Sigmoid colon (tissue), 7 donors: Measurements from ENCODE around the gene BDKRB2. TPM values are rescaled to one million over a fixed set of nuclear protein-coding genes. Genes with fewer than 3 reads are reported as not detected.

ENCODE experiments used
- DNase-seq: peaks from one replicate; pipeline ENCODE4 v3.0.0-alpha.2; 2019
- H3K27ac ChIP-seq, 4 donors: fragments of 200-600 bp; sonication (generic); one replicate each; pipeline ENCODE4 v1.5.1; 2016 to 2019; ENCODE audit warnings: mild to moderate bottlenecking in 1 of 4
- H3K27me3 ChIP-seq, 3 donors: fragments of 200-600 bp; sonication (generic); one replicate each; pipeline ENCODE4 v1.5.1; 2019; ENCODE audit warnings: mild to moderate bottlenecking in 1 of 3
- H3K36me3 ChIP-seq, 4 donors: fragments of 200-600 bp; sonication (generic); one replicate each; pipeline ENCODE4 v1.5.1; 2016 to 2019
- H3K4me1 ChIP-seq, 4 donors: fragments of 200-600 bp; sonication (generic); one replicate each; pipeline ENCODE4 v1.5.1; 2017 to 2019
- H3K4me3 ChIP-seq, 4 donors: fragments of 200-600 bp; sonication (generic); one replicate each; pipeline ENCODE4 v1.5.1; 2017 to 2019; ENCODE audit warnings: mild to moderate bottlenecking in 2 of 4, moderate library complexity in 1 of 4
- H3K9me3 ChIP-seq, 4 donors: fragments of 200-600 bp in 3 of 4; sonication (generic) in 3 of 4; one replicate each; pipeline versions ENCODE4 v1.5.1 to v1.6.1; 2013 to 2019
- CTCF ChIP-seq, 4 experiments: fragments of 450-650 bp in 3 of 4; fragments of 200-600 bp in 1 of 4; IDR thresholded peaks; one replicate each; pipeline ENCODE4 v1.5.1; 2016 to 2019; ENCODE audit warnings: antibody characterized with exemption in 4 of 4, mild to moderate bottlenecking in 3 of 4, moderate library complexity in 2 of 4
- EP300 ChIP-seq, 4 donors: sonication (generic); formaldehyde crosslinking; IDR thresholded peaks; one replicate each; pipeline ENCODE4 v1.6.1; 2017; ENCODE audit warnings: antibody characterized with exemption in 4 of 4
- POLR2A ChIP-seq, 2 donors: fragments of 450-650 bp; IDR thresholded peaks; one replicate each; pipeline ENCODE4 v1.6.1; 2016; ENCODE audit warnings: antibody characterized with exemption in 2 of 2, mild to moderate bottlenecking in 2 of 2, moderate library complexity in 2 of 2
- POLR2AphosphoS5 ChIP-seq, 4 donors: sonication (generic); formaldehyde crosslinking; IDR thresholded peaks; one replicate each; pipeline ENCODE4 v1.6.1; 2017; ENCODE audit warnings: antibody characterized with exemption in 4 of 4
- WGBS, 2 donors: extraction: QIAGEN DNeasy Blood & Tissue Kit; methylation state at CpG; one replicate each; pipeline ENCODE4 v1.1.7; 2013; 5-methylcytosine and 5-hydroxymethylcytosine counted together
- intact Hi-C: fragments of 100-400 bp; cut with DNase I; formaldehyde crosslinking; loops from one replicate; pipeline ENCODE4 v1.15.1; 2023
- polyA plus RNA-seq, 3 donors: library from polyadenylated mRNA; stranded (reverse); fragments of 200-250 nt; gene quantifications; one replicate each; pipeline ENCODE4 v1.2.3, GENCODE V29; 2013
- total RNA-seq, 4 donors: library from RNA; depleted of rRNA; stranded (reverse); fragments of >200 nt; gene quantifications; one replicate each; pipeline ENCODE4 v1.1.0, GENCODE V29; 2016
- donor health status: healthy with polysubstance abuse.
- donor health status: Bipolar disorder and iron deficiency.
- donor health status: healthy.

Gene BDKRB2
- total and polyA plus RNA-seq, 7 donors, result 1.8 to 10.8 (median 4.5) TPM

DNA sequence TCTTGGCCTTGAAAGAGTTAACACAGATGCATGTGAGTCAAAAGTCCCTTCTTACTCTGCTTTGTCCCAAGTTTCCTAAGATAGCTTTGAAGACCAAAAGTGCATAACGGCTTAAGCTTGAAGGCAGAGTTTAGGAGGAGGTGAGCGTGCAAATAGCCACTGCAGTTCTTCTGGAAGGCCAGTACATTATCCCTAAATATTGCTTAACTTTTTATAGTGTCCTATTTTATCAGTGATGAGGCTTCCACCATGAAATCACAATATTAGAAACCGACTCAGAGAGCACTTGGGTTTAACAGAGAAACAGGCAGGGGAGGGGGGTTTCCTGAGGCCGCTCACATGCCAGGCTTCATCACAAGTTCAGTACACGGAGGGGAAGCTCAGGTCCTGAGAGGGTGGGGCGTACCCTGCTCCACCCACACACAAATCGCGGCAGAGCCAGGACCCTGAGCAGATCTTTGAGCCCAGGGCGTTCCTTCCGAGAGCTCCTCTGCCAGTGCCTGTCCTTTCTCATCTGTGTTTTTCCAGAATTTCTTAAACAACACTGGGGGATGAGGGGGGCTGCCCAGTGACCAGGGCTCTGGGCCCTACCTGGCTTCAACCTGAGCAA is 26.8 kb upstream of the BDKRB2 start:
- Histone ChIP-seq H3K27me3 (no peaks in the 10 kb centered on the region), H3K9me3 (no peaks in the 10 kb centered on the region), H3K4me1 (peaks cover 0 to 30% (median 27%) of the 10 kb centered on the region in 4 donors), H3K36me3 (no peaks in the 10 kb centered on the region), H3K27ac (peak overlapping the region; percentile 60 to 67 (median 65)), H3K4me3 (no peak overlapping the region)
- 28 to 34% methylated on average over 10 of the region's 10 CpGs for WGBS, 2 donors
- peak in 1 of 4 donors; percentile 17 for TF ChIP-seq POLR2AphosphoS5 (IDR thresholded peaks at IDR 0.05)
- no peak for TF ChIP-seq POLR2A (IDR thresholded peaks at IDR 0.05)
- DNase-seq, result peak; percentile 73
- intact Hi-C loops, result no loop called here

- peak overlapping the region; percentile 60 to 67 (median 65) for H3K27ac ChIP-seq
- no peaks in the 10 kb centered on the region for H3K9me3 ChIP-seq
- DNase-seq, result no peak
- H3K4me1 ChIP-seq, result peaks cover 0 to 30% (median 27%) of the 10 kb centered on the region in 4 donors
- H3K4me3 ChIP-seq, result no peak overlapping the region
- no peak for TF ChIP-seq CTCF (IDR thresholded peaks at IDR 0.05)
- no peak for TF ChIP-seq POLR2A (IDR thresholded peaks at IDR 0.05)
- TF ChIP-seq EP300 (IDR thresholded peaks at IDR 0.05), result no peak
- TF ChIP-seq POLR2AphosphoS5 (IDR thresholded peaks at IDR 0.05), result no peak
- no peaks in the 10 kb centered on the region for H3K36me3 ChIP-seq
- H3K27me3 ChIP-seq, result no peaks in the 10 kb centered on the region
- WGBS, 2 donors, result 81 to 82% methylated on average over 10 of the region's 10 CpGs
- intact Hi-C loops, result no loop called here
These were observed 25.9 kb upstream of the BDKRB2 start for GRCh38 chr14:96178461-96179321.

DNA sequence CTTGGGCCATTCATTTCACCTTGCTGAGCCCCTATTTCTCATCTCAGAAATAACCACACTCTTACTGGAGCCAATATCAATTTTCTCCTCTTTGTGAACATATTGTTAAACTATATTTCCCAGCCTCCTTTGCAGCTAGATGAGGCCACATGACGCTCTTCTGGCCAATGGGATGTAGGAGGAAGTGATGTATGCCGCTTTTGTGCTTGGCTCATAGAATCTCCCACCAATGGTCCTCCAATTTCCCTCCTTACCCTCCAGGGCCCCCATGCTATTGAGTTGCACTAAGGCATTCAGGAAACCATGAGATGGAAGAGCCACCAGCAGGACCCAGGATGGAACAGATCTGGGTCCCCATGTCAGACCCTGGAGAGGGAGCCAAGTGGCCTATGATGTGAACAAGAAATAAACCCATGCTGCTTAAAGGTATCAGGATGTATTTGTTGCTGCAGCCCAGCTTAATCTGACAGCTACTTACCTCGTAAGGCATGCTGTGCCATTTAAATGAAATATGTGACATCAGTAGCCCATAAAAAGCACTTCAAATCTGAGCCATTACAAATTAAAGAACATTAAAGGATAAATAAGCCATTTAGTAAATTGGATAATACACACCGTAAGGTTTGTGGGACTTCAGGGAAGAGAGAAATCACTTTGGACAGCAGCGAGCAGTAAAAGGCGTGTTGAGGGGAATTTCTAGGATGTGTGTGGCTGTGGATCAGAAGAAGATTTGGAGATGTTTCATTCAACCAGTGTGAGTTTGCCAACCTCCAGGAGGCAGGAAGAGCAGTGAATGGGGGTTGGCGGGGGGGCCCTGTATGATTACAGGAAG is 24.4 kb upstream of the BDKRB2 start:
- 85 to 86% methylated on average over 7 of the region's 7 CpGs for WGBS, 2 donors
- no peak for DNase-seq
- Histone ChIP-seq H3K27me3 (no peaks in the 10 kb centered on the region), H3K4me3 (no peak overlapping the region), H3K36me3 (no peaks in the 10 kb centered on the region), H3K9me3 (no peaks in the 10 kb centered on the region), H3K27ac (no peak overlapping the region), H3K4me1 (peaks cover 0 to 30% (median 27%) of the 10 kb centered on the region in 4 donors)
- intact Hi-C loops, result no loop called here
- TF ChIP-seq POLR2AphosphoS5 (IDR thresholded peaks at IDR 0.05) (no peak), POLR2A (IDR thresholded peaks at IDR 0.05) (no peak), EP300 (IDR thresholded peaks at IDR 0.05) (no peak), CTCF (IDR thresholded peaks at IDR 0.05) (no peak)

- intact Hi-C loops, result no loop called here
- H3K27ac ChIP-seq, result no peak overlapping the region
- TF ChIP-seq POLR2A (IDR thresholded peaks at IDR 0.05) (no peak), POLR2AphosphoS5 (IDR thresholded peaks at IDR 0.05) (peak in 1 of 4 donors; percentile 35)
These were observed 23.2 kb upstream of the BDKRB2 start for GRCh38 chr14:96181186-96182056.

DNA sequence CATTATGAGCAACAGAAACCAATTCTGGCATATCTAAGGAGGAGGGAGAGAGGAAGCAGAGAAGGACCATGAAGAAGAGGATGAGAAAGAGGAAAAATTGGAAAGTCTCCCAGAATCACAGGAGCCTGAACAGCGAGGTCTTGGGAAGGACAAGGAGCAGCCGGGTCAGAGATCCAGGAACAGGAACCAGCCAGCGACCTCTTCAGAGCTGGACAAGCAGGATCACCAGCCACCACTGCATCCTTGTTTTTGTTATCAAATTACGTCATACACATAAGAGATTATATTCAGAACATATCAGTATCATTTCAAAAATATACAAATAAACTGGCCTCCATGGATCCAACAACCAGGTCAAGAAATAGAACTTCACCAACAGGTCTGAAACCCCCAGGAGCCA is 22.1 kb upstream of the BDKRB2 start:
- intact Hi-C loops, result no loop called here

More at GRCh38 chr14:96181186-96182056, 23.2 kb upstream of the BDKRB2 start:
- peaks cover 0 to 26% (median 24%) of the 10 kb centered on the region in 4 donors for H3K4me1 ChIP-seq
- DNase-seq, result no peak
- H3K9me3 ChIP-seq, result no peaks in the 10 kb centered on the region
- WGBS, 2 donors, result 77 to 85% methylated on average over 17 of the region's 17 CpGs
- no peaks in the 10 kb centered on the region for H3K36me3 ChIP-seq
- H3K27me3 ChIP-seq, result no peaks in the 10 kb centered on the region
- no peak overlapping the region for H3K4me3 ChIP-seq

More for the DNA sequence above, 22.1 kb upstream of the BDKRB2 start:
- Histone ChIP-seq H3K4me1 (peaks cover 0 to 15% (median 13%) of the 10 kb centered on the region in 4 donors), H3K27ac (peak overlapping the region in 1 of 4 donors; percentile 0), H3K36me3 (no peaks in the 10 kb centered on the region), H3K4me3 (no peak overlapping the region), H3K27me3 (no peaks in the 10 kb centered on the region), H3K9me3 (no peaks in the 10 kb centered on the region)
- TF ChIP-seq POLR2A (IDR thresholded peaks at IDR 0.05), result no peak
- no peak for TF ChIP-seq EP300 (IDR thresholded peaks at IDR 0.05)
- no peak for TF ChIP-seq POLR2AphosphoS5 (IDR thresholded peaks at IDR 0.05)
- no peak for TF ChIP-seq CTCF (IDR thresholded peaks at IDR 0.05)
- DNase-seq, result no peak
- WGBS, 2 donors, result 79 to 80% methylated on average over 4 of the region's 4 CpGs
